ENCODE measurements around the gene HTRA3. TPM values are rescaled to one million over a fixed set of nuclear protein-coding genes. Genes with fewer than 3 reads are reported as not detected.

The HTRA3 gene
- total RNA-seq, 2 experiments from 2014 or later: not detected

DNA sequence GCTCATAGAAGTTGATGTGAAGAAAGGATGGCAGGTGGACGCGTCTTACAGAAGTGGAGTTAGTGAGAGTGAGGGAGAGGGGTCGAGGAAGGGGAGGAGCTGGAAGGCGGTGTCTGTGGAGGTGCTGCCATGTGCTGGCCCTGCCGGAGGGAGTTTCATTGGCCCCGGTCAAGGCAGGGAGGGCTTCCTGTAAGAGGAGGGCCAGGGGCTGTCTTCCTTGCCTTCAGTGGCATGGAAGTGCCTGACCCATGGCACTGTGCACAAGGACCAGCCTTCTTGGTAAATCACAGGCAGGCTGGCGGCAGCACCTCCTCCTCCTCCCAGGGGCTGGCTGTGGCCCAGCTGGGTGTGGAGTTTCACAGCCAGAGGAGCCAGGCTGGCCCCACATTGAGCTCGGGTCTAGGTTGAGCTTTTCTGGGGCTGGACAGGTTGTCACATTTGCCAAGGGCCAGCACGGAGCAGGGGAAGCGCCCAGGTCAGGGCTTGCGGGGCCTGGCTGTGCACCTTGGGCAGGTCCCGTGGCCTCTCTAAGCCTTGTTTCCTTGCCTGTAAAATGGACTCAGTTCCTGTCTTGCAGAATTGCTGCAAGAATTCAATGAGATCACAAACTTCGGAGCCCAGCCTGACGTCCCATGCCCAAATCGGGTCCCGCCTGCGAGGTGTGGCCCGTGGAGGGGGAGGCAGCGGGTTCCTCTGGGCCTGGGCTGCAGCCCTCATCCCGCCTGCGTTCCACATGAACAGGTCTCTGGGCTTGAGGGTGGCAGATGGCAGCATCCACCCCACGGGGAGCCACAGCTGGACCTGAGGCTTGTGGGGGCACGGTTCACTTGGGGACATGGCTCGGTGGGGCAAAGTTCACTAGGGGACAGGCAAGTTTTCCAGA is 7.0 kb downstream of the HTRA3 start:
- intact Hi-C loops (cut with micrococcal nuclease; ENCODE audit: unreplicated experiment): no loop called here
- DNase-seq (ENCODE audit: low spot score): no peak
- no peak overlapping the region for H2AFZ ChIP-seq (ENCODE audit: low read length)
- no peak overlapping the region for H3K4me3 ChIP-seq (ENCODE audit: low read depth, low read length, poor library complexity, severe bottlenecking)
- no peaks in the 10 kb centered on the region for H3K9me3 ChIP-seq (ENCODE audit: low read length)
- no TSS peak for BruUV-seq (replicated peaks)
- POLR2A ChIA-PET: no interaction called here
- H3K36me3 ChIP-seq (ENCODE audit: insufficient read depth, low read length): no peaks in the 10 kb centered on the region
- no peak overlapping the region for H3K27ac ChIP-seq (ENCODE audit: low read depth, low read length, poor library complexity, severe bottlenecking)
- no peaks in the 10 kb centered on the region for H3K9me2 ChIP-seq (ENCODE audit: insufficient read depth, low read length)
- no peaks in the 10 kb centered on the region for H3K79me2 ChIP-seq (ENCODE audit: insufficient read depth, low read depth, low read length)
- TF ChIP-seq EZH2phosphoT487 (IDR thresholded peaks at IDR 0.05; ENCODE audit: borderline replicate concordance, low read depth, low read length): no peak
- TF ChIP-seq, protein P1, sequence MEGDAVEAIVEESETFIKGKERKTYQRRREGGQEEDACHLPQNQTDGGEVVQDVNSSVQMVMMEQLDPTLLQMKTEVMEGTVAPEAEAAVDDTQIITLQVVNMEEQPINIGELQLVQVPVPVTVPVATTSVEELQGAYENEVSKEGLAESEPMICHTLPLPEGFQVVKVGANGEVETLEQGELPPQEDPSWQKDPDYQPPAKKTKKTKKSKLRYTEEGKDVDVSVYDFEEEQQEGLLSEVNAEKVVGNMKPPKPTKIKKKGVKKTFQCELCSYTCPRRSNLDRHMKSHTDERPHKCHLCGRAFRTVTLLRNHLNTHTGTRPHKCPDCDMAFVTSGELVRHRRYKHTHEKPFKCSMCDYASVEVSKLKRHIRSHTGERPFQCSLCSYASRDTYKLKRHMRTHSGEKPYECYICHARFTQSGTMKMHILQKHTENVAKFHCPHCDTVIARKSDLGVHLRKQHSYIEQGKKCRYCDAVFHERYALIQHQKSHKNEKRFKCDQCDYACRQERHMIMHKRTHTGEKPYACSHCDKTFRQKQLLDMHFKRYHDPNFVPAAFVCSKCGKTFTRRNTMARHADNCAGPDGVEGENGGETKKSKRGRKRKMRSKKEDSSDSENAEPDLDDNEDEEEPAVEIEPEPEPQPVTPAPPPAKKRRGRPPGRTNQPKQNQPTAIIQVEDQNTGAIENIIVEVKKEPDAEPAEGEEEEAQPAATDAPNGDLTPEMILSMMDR (conservative IDR thresholded peaks at IDR 0.05; ENCODE audit: low read length): no peak
- no peaks in the 10 kb centered on the region for H3K4me1 ChIP-seq (ENCODE audit: insufficient read depth, low read length, poor library complexity, severe bottlenecking)
- no peak overlapping the region for H3K4me2 ChIP-seq (ENCODE audit: low read length)
- CTCF ChIA-PET (ENCODE audit: unreplicated experiment): no interaction called here
- H4K20me1 ChIP-seq (ENCODE audit: insufficient read depth, low read length): no peaks in the 10 kb centered on the region

DNA sequence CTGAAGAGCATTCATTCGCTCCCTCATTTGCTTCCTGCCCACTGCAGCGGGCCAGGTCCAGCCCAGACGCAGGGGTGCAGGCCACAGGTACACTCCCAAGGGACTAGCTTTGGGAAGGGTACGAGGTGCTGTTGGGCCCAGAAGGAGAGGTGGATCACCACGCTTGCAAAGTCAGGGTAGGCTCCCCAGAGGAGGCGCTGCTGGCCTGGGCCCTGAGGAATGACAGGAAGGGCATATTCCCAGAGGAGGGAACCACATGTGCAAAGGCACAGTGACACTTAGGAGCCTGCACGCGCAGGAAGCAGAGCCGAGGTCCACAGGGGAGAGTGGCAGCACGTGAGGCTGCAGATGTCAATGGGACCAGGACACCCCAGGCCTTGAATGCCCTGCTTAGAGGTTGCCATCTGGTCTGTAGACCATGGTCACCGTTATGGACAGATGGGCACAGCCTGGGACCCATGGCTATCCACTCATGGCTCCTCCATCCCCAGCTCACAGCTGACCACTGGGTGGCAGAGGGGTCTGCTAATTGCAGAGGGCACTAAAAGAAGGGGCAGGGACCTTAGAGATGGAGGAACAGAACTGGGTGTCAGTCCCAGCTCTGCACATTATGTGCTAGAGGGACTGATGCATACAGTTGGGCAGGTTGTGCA is 7.9 kb downstream of the HTRA3 start:
- TF ChIP-seq, protein P1 (conservative IDR thresholded peaks at IDR 0.05; ENCODE audit: low read length): no peak
- no peak for TF ChIP-seq EZH2phosphoT487 (IDR thresholded peaks at IDR 0.05; ENCODE audit: borderline replicate concordance, low read depth, low read length)
- BruUV-seq (replicated peaks): no TSS peak
- intact Hi-C loops (cut with micrococcal nuclease; ENCODE audit: unreplicated experiment): no loop called here

DNA sequence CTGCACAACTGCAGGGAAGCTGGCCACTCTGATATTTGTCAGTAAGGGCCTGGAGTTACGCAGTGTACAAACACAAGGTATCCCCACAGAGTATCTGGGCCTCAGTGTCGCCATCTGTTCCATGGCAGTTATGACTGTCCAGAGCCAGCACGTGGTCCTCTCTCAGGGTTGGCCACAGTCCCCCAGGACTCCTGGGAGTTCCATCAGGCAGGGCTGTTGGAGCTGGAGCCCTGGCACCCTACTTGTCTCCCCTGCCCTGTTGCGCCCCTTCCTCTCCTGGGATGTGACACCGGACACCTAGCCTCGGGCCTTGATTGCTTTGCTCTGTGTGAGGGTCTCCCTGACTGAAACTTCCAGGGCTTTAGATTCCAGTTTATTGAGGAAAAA is 8.4 kb downstream of the HTRA3 start:
- CTCF ChIA-PET (ENCODE audit: unreplicated experiment): no interaction called here

More for the DNA sequence above, 7.9 kb downstream of the HTRA3 start:
- no peak for DNase-seq (ENCODE audit: low spot score)
- Histone ChIP-seq H3K4me2 (ENCODE audit: low read length) (no peak overlapping the region), H3K9me2 (ENCODE audit: insufficient read depth, low read length) (no peaks in the 10 kb centered on the region), H3K9me3 (ENCODE audit: low read length) (no peaks in the 10 kb centered on the region), H3K79me2 (ENCODE audit: insufficient read depth, low read depth, low read length) (no peaks in the 10 kb centered on the region), H3K36me3 (ENCODE audit: insufficient read depth, low read length) (no peaks in the 10 kb centered on the region), H3K4me3 (ENCODE audit: low read depth, low read length, poor library complexity, severe bottlenecking) (no peak overlapping the region), H4K20me1 (ENCODE audit: insufficient read depth, low read length) (no peaks in the 10 kb centered on the region), H2AFZ (ENCODE audit: low read length) (no peak overlapping the region), H3K27ac (ENCODE audit: low read depth, low read length, poor library complexity, severe bottlenecking) (no peak overlapping the region), H3K4me1 (ENCODE audit: insufficient read depth, low read length, poor library complexity, severe bottlenecking) (no peaks in the 10 kb centered on the region)
- CTCF ChIA-PET (ENCODE audit: unreplicated experiment): no interaction called here
- POLR2A ChIA-PET: no interaction called here

More for the DNA sequence above, 8.4 kb downstream of the HTRA3 start:
- no peaks in the 10 kb centered on the region for H3K4me1 ChIP-seq (ENCODE audit: insufficient read depth, low read length, poor library complexity, severe bottlenecking)
- H3K9me3 ChIP-seq (ENCODE audit: low read length): no peaks in the 10 kb centered on the region
- POLR2A ChIA-PET: interaction anchor here (0.7 kb wide), 1 partner anchor 9 kb away, joined by 3 read pairs; no protein-coding TSS in a partner anchor
- H4K20me1 ChIP-seq (ENCODE audit: insufficient read depth, low read length): no peaks in the 10 kb centered on the region
- no peaks in the 10 kb centered on the region for H3K9me2 ChIP-seq (ENCODE audit: insufficient read depth, low read length)
- H3K4me3 ChIP-seq (ENCODE audit: low read depth, low read length, poor library complexity, severe bottlenecking): no peak overlapping the region
- H3K79me2 ChIP-seq (ENCODE audit: insufficient read depth, low read depth, low read length): no peaks in the 10 kb centered on the region
- no peak for DNase-seq (ENCODE audit: low spot score)
- intact Hi-C loops (cut with micrococcal nuclease; ENCODE audit: unreplicated experiment): no loop called here
- no peak overlapping the region for H3K27ac ChIP-seq (ENCODE audit: low read depth, low read length, poor library complexity, severe bottlenecking)
- no peak overlapping the region for H3K4me2 ChIP-seq (ENCODE audit: low read length)
- TF ChIP-seq EZH2phosphoT487 (IDR thresholded peaks at IDR 0.05; ENCODE audit: borderline replicate concordance, low read depth, low read length): no peak
- TF ChIP-seq, protein P1 (conservative IDR thresholded peaks at IDR 0.05; ENCODE audit: low read length): no peak
- no peak overlapping the region for H2AFZ ChIP-seq (ENCODE audit: low read length)
- H3K36me3 ChIP-seq (ENCODE audit: insufficient read depth, low read length): no peaks in the 10 kb centered on the region
- BruUV-seq (replicated peaks): no TSS peak
